IMR-90 (cell line): ENCODE data around the gene KIAA0319L. TPM values are rescaled to one million over a fixed set of nuclear protein-coding genes. Genes with fewer than 3 reads are reported as not detected.

Source experiments
- ATAC-seq: fragments of 200-7000 bp; cut with Tn5 transposase; 2 replicates; pipeline ENCODE4 v1.9.1; 2020; ENCODE audit warnings: low read depth, mild to moderate bottlenecking, moderate library complexity
- BruUV-seq: library from RNA; stranded (reverse); fragments of 400-500 nt; replicated peaks from 2 replicates; lab custom pipeline; 2021; lab: Mats Ljungman, UMichigan
- CTCF ChIA-PET: fragments of 300-600 bp; formaldehyde crosslinking; extraction: SDS; loops from one replicate; lab custom pipeline; 2021; ENCODE audit warnings: antibody characterized with exemption; lab: Yijun Ruan, JAX
- POLR2A ChIA-PET: fragments of 300-600 bp; sonication (Branson Sonifier 250); formaldehyde crosslinking; loops from one replicate; lab custom pipeline; 2022; ENCODE audit warnings: antibody characterized with exemption; ENCODE audit not compliant: unreplicated experiment; lab: Charles Lee
- DNase-seq: peaks from one replicate; pipeline ENCODE4 v3.0.0; 2013
- H2AFZ ChIP-seq: replicated peaks from 2 replicates; pipeline ENCODE3; 2013; ENCODE audit warnings: low read length, mild to moderate bottlenecking; ENCODE audit not compliant: poor library complexity
- H2AK5ac ChIP-seq: 2 replicates; pipeline ENCODE4 v1.6.1; 2013; ENCODE audit warnings: low read depth, low read length, inconsistent platforms
- H2AK9ac ChIP-seq: replicated peaks from 2 replicates; pipeline ENCODE3; 2013; ENCODE audit warnings: mild to moderate bottlenecking, low read depth, low read length, moderate library complexity; ENCODE audit not compliant: poor library complexity
- H2BK120ac ChIP-seq: 2 replicates; pipeline ENCODE4 v1.6.1; 2013; ENCODE audit warnings: low read depth, low read length, inconsistent platforms
- H2BK15ac ChIP-seq: 3 replicates; pipeline ENCODE4 v1.6.1; 2013; ENCODE audit warnings: low read depth, low read length, inconsistent platforms
- H2BK20ac ChIP-seq: 2 replicates; pipeline ENCODE4 v1.6.1; 2013; ENCODE audit warnings: low read depth, mild to moderate bottlenecking, inconsistent platforms, low read length, moderate library complexity
- H2BK5ac ChIP-seq: 2 replicates; pipeline ENCODE4 v1.6.1; 2013; ENCODE audit warnings: mild to moderate bottlenecking, low read depth, low read length, inconsistent platforms; ENCODE audit not compliant: poor library complexity, severe bottlenecking
- H3K14ac ChIP-seq: replicated peaks from 2 replicates; pipeline ENCODE4 v1.6.1; 2013; ENCODE audit warnings: low read depth, low read length, inconsistent platforms
- H3K18ac ChIP-seq: 2 replicates; pipeline ENCODE4 v1.6.1; 2013; ENCODE audit warnings: low read depth, low read length, control low read depth
- H3K23ac ChIP-seq: 2 replicates; pipeline ENCODE4 v1.6.1; 2013; ENCODE audit warnings: low read depth, low read length, inconsistent platforms
- H3K27ac ChIP-seq: 2 replicates; pipeline ENCODE4 v1.5.1; 2013; ENCODE audit warnings: mild to moderate bottlenecking, control low read depth, low read length; ENCODE audit not compliant: insufficient read depth
- H3K27me3 ChIP-seq: 2 replicates; pipeline ENCODE4 v1.6.1; 2013; ENCODE audit warnings: low read length; ENCODE audit not compliant: control insufficient read depth, insufficient read depth
- H3K36me3 ChIP-seq: 2 replicates; pipeline ENCODE4 v1.6.1; 2013; ENCODE audit warnings: low read length, mixed read lengths; ENCODE audit not compliant: control insufficient read depth, insufficient read depth
- H3K4ac ChIP-seq: 2 replicates; pipeline ENCODE4 v1.6.1; 2013; ENCODE audit warnings: low read depth, low read length, inconsistent platforms
- H3K4me1 ChIP-seq: 2 replicates; pipeline ENCODE4 v1.6.1; 2013; ENCODE audit warnings: low read length, mixed read lengths; ENCODE audit not compliant: control insufficient read depth, insufficient read depth
- H3K4me2 ChIP-seq: 2 replicates; pipeline ENCODE4 v1.6.1; 2013; ENCODE audit warnings: low read depth, mild to moderate bottlenecking, control low read depth, low read length, moderate library complexity
- H3K4me3 ChIP-seq: 2 replicates; pipeline ENCODE4 v1.5.1; 2013; ENCODE audit warnings: low read depth, mild to moderate bottlenecking, control low read depth, low read length, moderate library complexity; ENCODE audit not compliant: insufficient read depth
- H3K56ac ChIP-seq: 2 replicates; pipeline ENCODE4 v1.6.1; 2013; ENCODE audit warnings: low read length, inconsistent platforms; ENCODE audit not compliant: insufficient read depth; ENCODE audit errors: extremely low read depth
- H3K79me1 ChIP-seq, 2 experiments: 2 replicates each; pipeline ENCODE4 v1.6.1; 2013; ENCODE audit warnings: low read length in 2 of 2, inconsistent platforms in 1 of 2, low read depth in 1 of 2
- H3K9ac ChIP-seq: 2 replicates; pipeline ENCODE4 v1.6.1; 2013; ENCODE audit warnings: low read depth, low read length, control low read depth
- H3K9me1 ChIP-seq: 2 replicates; pipeline ENCODE4 v1.6.1; 2013; ENCODE audit warnings: low read length, inconsistent platforms; ENCODE audit not compliant: insufficient read depth
- H3K9me3 ChIP-seq: 2 replicates; pipeline ENCODE4 v1.6.1; 2013; ENCODE audit warnings: low read length; ENCODE audit not compliant: control insufficient read depth, insufficient read depth
- H4K20me1 ChIP-seq: 2 replicates; pipeline ENCODE4 v1.6.1; 2013; ENCODE audit warnings: low read length, inconsistent platforms; ENCODE audit not compliant: insufficient read depth
- H4K5ac ChIP-seq: 2 replicates; pipeline ENCODE4 v1.6.1; 2013; ENCODE audit warnings: mild to moderate bottlenecking, low read depth, low read length, control low read depth
- H4K8ac ChIP-seq, 2 experiments: 2 replicates each; pipeline ENCODE4 v1.6.1; 2013; ENCODE audit warnings: low read depth in 2 of 2, low read length in 2 of 2, control low read depth in 1 of 2, inconsistent platforms in 1 of 2
- H4K91ac ChIP-seq: 2 replicates; pipeline ENCODE4 v1.6.1; 2013; ENCODE audit warnings: low read depth, low read length, inconsistent platforms; ENCODE audit not compliant: insufficient read depth
- MAFK ChIP-seq: IDR thresholded peaks from 2 replicates; pipeline ENCODE4 v1.6.1; 2012; ENCODE audit warnings: low read depth, low read length, improper control_type of control experiment
- SMC3 ChIP-seq: fragments of 150-350 bp; IDR thresholded peaks from 2 replicates; pipeline ENCODE4 v1.6.1; 2016; ENCODE audit warnings: low read depth, mild to moderate bottlenecking, antibody characterized with exemption, low read length, moderate library complexity
- WGBS, 2 experiments: methylation state at CpG; one replicate each; pipeline versions ENCODE4 v1.1.5 to v1.1.7; 2013; ENCODE audit warnings: missing lambda C conversion rate in 2 of 2; ENCODE audit not compliant: insufficient read length in 1 of 2; ENCODE audit errors: extremely low coverage in 2 of 2; 5-methylcytosine and 5-hydroxymethylcytosine counted together
- dilution Hi-C: fragments of 300-500 bp; cut with HindIII; formaldehyde crosslinking; loops from one replicate; pipeline ENCODE4 v1.14.3; 2018; ENCODE audit warnings: low sequenced_read_pairs; ENCODE audit not compliant: unreplicated experiment
- in situ Hi-C: fragments of 300-500 bp; cut with MboI; formaldehyde crosslinking; loops from 3 replicates; pipeline ENCODE4 v1.14.3; 2019; ENCODE audit warnings: low sequenced_read_pairs, inconsistent platforms, mixed read lengths
- intact Hi-C: fragments of 100-400 bp; cut with micrococcal nuclease; formaldehyde crosslinking; loops from 2 replicates; pipeline ENCODE4 v1.10.0; 2022
- polyA plus RNA-seq, 3 experiments: library from polyadenylated mRNA; depleted of rRNA; stranded (reverse); fragments of >200 nt; gene quantifications; 2 replicates each; pipeline ENCODE4 v1.2.3, GENCODE V29; 2012; ENCODE audit warnings: low replicate concordance in 1 of 3
- total RNA-seq: library from RNA; depleted of rRNA; stranded (reverse); fragments of >200 nt; gene quantifications from 2 replicates; pipeline ENCODE4 v1.2.3, GENCODE V29; 2012

KIAA0319L gene
- total and polyA plus RNA-seq, 2 of the 4 experiments (the other 2 are of a cell fraction): 38.0 to 49.8 TPM

DNA sequence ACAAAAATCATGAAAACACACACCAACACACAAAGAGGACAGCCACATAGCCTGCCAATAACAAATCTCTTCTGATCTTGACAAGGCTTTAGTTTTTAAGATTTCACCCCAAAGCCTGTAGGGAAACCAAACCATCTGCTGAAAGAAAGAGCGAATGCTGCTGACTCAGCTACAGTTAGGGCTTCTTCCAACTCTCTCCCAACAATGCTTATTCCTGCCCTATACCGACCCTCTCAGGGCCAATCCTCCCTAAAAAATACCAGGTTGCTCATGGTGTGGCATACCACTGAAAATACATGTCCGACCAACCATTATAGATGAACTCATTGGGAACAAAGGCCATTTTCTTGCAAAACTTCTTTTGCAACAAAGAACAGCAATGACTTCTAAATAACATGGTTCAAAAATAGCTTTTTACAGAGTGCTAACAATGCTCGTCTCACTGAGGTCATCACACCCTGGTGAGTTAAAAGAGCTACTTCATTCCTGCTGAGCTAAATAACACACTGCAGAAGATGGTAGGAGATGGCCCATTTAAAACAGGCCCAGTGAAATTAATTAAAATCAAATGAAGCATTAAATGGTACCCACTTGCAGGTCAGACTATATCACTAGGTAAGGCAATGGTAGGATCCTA, 86.1 kb downstream of the KIAA0319L start:
- no peak overlapping the region for H4K5ac ChIP-seq
- no peak overlapping the region for H2BK20ac ChIP-seq
- H3K36me3 ChIP-seq: peaks cover 20% of the 10 kb centered on the region
- H3K79me1 ChIP-seq: no peaks in the 10 kb centered on the region; a peak in 1 of 4 replicates
- no peak overlapping the region for H3K4me2 ChIP-seq
- H3K4ac ChIP-seq: no peak overlapping the region
- H3K27me3 ChIP-seq: no peaks in the 10 kb centered on the region
- H2BK5ac ChIP-seq: no peak overlapping the region
- in situ Hi-C loops (no loop called here), dilution Hi-C loops (no loop called here), intact Hi-C loops (no loop called here)
- no peaks in the 10 kb centered on the region for H3K9me3 ChIP-seq
- no peak overlapping the region for H3K23ac ChIP-seq
- no peak overlapping the region for H3K18ac ChIP-seq
- ATAC-seq (no peak), DNase-seq (no peak)
- no peak overlapping the region for H2BK120ac ChIP-seq
- H2AK9ac ChIP-seq: no peak overlapping the region
- no peaks in the 10 kb centered on the region for H4K20me1 ChIP-seq
- no peak overlapping the region for H3K27ac ChIP-seq
- 90% methylated on average over 2 of the region's 4 CpGs; no CpG with 5 or more reads in 1 of the 2 experiments for WGBS, 2 experiments
- no peak overlapping the region for H4K91ac ChIP-seq
- TF ChIP-seq MAFK (peak; percentile 56), SMC3 (no peak)
- H3K9me1 ChIP-seq: no peaks in the 10 kb centered on the region
- H3K56ac ChIP-seq: no peak overlapping the region
- H3K14ac ChIP-seq: no peak overlapping the region
- peaks cover 3% of the 10 kb centered on the region for H3K4me1 ChIP-seq
- H2AFZ ChIP-seq: no peak overlapping the region
- no peak overlapping the region for H3K9ac ChIP-seq
- H4K8ac ChIP-seq: no peak overlapping the region
- POLR2A ChIA-PET: no interaction called here
- H3K4me3 ChIP-seq: no peak overlapping the region
- no peak overlapping the region for H2AK5ac ChIP-seq
- no TSS peak for BruUV-seq
- no peak overlapping the region for H2BK15ac ChIP-seq
- CTCF ChIA-PET: no interaction called here
